Karpas-422 (cell line): ENCODE data around the gene CLEC10A. TPM values are rescaled to one million over a fixed set of nuclear protein-coding genes. Genes with fewer than 3 reads are reported as not detected.
"Not testable (repeated sequence)": the region's sequence is repeated elsewhere in the genome, so short reads cannot be mapped to it uniquely, and the experiment has no call there.

Experiments
- DNase-seq: peaks from one replicate; pipeline ENCODE4 v3.0.0-alpha.2; 2015
- H2AFZ ChIP-seq: fragments of 200-600 bp; sonication (generic); 2 replicates; pipeline ENCODE4 v1.6.1; 2014; ENCODE audit warnings: antibody characterized with exemption, low read length, mixed read lengths
- H3K27ac ChIP-seq: fragments of 200-600 bp; sonication (generic); 2 replicates; pipeline ENCODE4 v1.5.1; 2014; ENCODE audit warnings: mild to moderate bottlenecking, low read length, moderate library complexity
- H3K27me3 ChIP-seq: fragments of 200-600 bp; sonication (generic); 2 replicates; pipeline ENCODE4 v1.6.1; 2014; ENCODE audit warnings: low read length, mixed read lengths
- H3K36me3 ChIP-seq: fragments of 200-600 bp; sonication (generic); 2 replicates; pipeline ENCODE4 v1.6.1; 2014; ENCODE audit warnings: low read length, mixed read lengths; ENCODE audit not compliant: insufficient read depth
- H3K4me1 ChIP-seq: fragments of 200-600 bp; sonication (generic); 2 replicates; pipeline ENCODE4 v1.6.1; 2014; ENCODE audit warnings: mild to moderate bottlenecking, low read length, mixed read lengths
- H3K4me2 ChIP-seq: fragments of 200-600 bp; sonication (generic); 2 replicates; pipeline ENCODE4 v1.6.1; 2014; ENCODE audit warnings: low read length, low read depth, mild to moderate bottlenecking; ENCODE audit not compliant: poor library complexity, severe bottlenecking
- H3K4me3 ChIP-seq: fragments of 200-600 bp; sonication (generic); 2 replicates; pipeline ENCODE4 v1.5.1; 2014; ENCODE audit warnings: mild to moderate bottlenecking, antibody characterized with exemption, low read length, mixed read lengths
- H3K79me2 ChIP-seq: fragments of 200-600 bp; sonication (generic); 2 replicates; pipeline ENCODE4 v1.6.1; 2014; ENCODE audit warnings: mild to moderate bottlenecking, low read length, mixed read lengths
- H3K9ac ChIP-seq: fragments of 200-600 bp; sonication (generic); 2 replicates; pipeline ENCODE4 v1.6.0; 2014; ENCODE audit warnings: low read length
- H3K9me2 ChIP-seq: fragments of 200-600 bp; sonication (generic), shearing (Covaris generic); replicated peaks from 2 replicates; pipeline ENCODE4 v1.6.0; 2014; ENCODE audit warnings: mild to moderate bottlenecking, low read length, moderate library complexity; ENCODE audit not compliant: insufficient read depth
- H3K9me3 ChIP-seq: fragments of 300-700, 200-600 bp; sonication (generic); 2 replicates; pipeline ENCODE4 v1.6.1; 2014; ENCODE audit warnings: low read length, mixed read lengths
- H4K20me1 ChIP-seq: fragments of 200-600 bp; sonication (generic); 2 replicates; pipeline ENCODE4 v1.6.1; 2014; ENCODE audit warnings: mild to moderate bottlenecking, antibody characterized with exemption, low read length, low read depth; ENCODE audit not compliant: insufficient read depth
- total RNA-seq: library from RNA; depleted of rRNA; stranded (reverse); fragments of >200 nt; shearing (Covaris generic); gene quantifications from 2 replicates; pipeline ENCODE4 v1.2.3, GENCODE V29; 2014; ENCODE audit warnings: low replicate concordance; rRNA removed

Gene CLEC10A
- not detected in 2 replicates for total RNA-seq

GRCh38 chr17:7079581-7080455, at the start of gene CLEC10A:
Gene CLEC10A (minus strand): TSS chr17:7080251. CDS start chr17:7078812, 1,439 bp downstream.
- no peak within 1 kb of the TSS for H2AFZ ChIP-seq

DNA sequence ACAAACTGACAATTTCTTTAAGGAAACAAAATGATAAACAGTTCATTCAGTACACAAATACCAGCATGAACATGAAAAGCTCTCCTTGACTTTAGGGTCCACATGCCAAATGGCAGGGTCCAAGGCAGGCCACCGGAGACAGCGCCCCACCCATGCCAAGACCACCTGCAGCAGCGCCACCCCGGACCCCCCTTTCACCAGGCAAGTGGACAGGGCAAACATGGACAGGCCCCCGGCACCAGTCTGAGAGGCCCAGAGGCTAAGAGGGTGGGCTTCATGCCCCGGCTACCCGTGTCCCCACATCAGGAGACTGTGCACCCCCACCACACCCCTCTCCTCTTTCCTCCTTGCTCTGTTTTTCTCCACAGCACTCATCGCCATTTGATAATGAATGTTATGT, 49.3 kb upstream of the CLEC10A start:
- no peak for DNase-seq
- Histone ChIP-seq H2AFZ (no peak overlapping the region), H3K36me3 (no peaks in the 10 kb centered on the region), H3K9me3 (no peaks in the 10 kb centered on the region), H3K4me2 (no peak overlapping the region), H3K27me3 (no peaks in the 10 kb centered on the region), H3K9ac (no peak overlapping the region), H3K4me1 (no peaks in the 10 kb centered on the region), H4K20me1 (no peaks in the 10 kb centered on the region), H3K79me2 (no peaks in the 10 kb centered on the region), H3K9me2 (no peaks in the 10 kb centered on the region), H3K27ac (no peak overlapping the region), H3K4me3 (no peak overlapping the region)

More at GRCh38 chr17:7079581-7080455, at the start of gene CLEC10A:
- no peak within 1 kb of the TSS for H3K9ac ChIP-seq
- no peaks in the 10 kb centered on the region for H3K79me2 ChIP-seq
- no peaks in the 10 kb centered on the region for H3K9me3 ChIP-seq
- H3K27me3 ChIP-seq = no peaks in the 10 kb centered on the region
- no peak within 1 kb of the TSS for H3K4me2 ChIP-seq
- H3K4me3 ChIP-seq = no peak within 1 kb of the TSS
- H3K9me2 ChIP-seq = no peaks in the 10 kb centered on the region
- no peaks in the 10 kb centered on the region for H3K36me3 ChIP-seq
- H3K27ac ChIP-seq = no peak within 1 kb of the TSS
- DNase-seq = no peak
- H4K20me1 ChIP-seq = no peaks in the 10 kb centered on the region
- H3K4me1 ChIP-seq = no peaks in the 10 kb centered on the region

- DNase-seq = no peak
- Histone ChIP-seq H3K4me3 (no peak overlapping the region), H3K36me3 (no peaks in the 10 kb centered on the region)
These were observed 48.1 kb upstream of the CLEC10A start for GRCh38 chr17:7128160-7128559.

GRCh38 chr17:7127501-7127900, 47.5 kb upstream of the CLEC10A start:
- not testable (repeated sequence) for H3K36me3 ChIP-seq, H2AFZ ChIP-seq, H3K27ac ChIP-seq, H3K9me2 ChIP-seq, H3K4me1 ChIP-seq, H3K79me2 ChIP-seq, H3K4me3 ChIP-seq, H3K27me3 ChIP-seq, H3K4me2 ChIP-seq, H4K20me1 ChIP-seq, DNase-seq, H3K9ac ChIP-seq, H3K9me3 ChIP-seq

More at GRCh38 chr17:7128160-7128559, 48.1 kb upstream of the CLEC10A start:
- H3K27ac ChIP-seq = no peak overlapping the region
- no peaks in the 10 kb centered on the region for H3K27me3 ChIP-seq
- H3K79me2 ChIP-seq = no peaks in the 10 kb centered on the region
- H3K9ac ChIP-seq = no peak overlapping the region
- no peaks in the 10 kb centered on the region for H3K9me3 ChIP-seq
- no peaks in the 10 kb centered on the region for H4K20me1 ChIP-seq
- no peak overlapping the region for H3K4me2 ChIP-seq
- H2AFZ ChIP-seq = no peak overlapping the region
- no peaks in the 10 kb centered on the region for H3K4me1 ChIP-seq
- H3K9me2 ChIP-seq = no peaks in the 10 kb centered on the region

GRCh38 chr17:7126386-7126785, 46.3 kb upstream of the CLEC10A start:
- not testable (repeated sequence) for H3K27ac ChIP-seq, H3K36me3 ChIP-seq, H3K4me3 ChIP-seq, H3K4me1 ChIP-seq, H3K4me2 ChIP-seq, H3K9me3 ChIP-seq, DNase-seq, H2AFZ ChIP-seq, H3K27me3 ChIP-seq, H4K20me1 ChIP-seq, H3K9me2 ChIP-seq, H3K9ac ChIP-seq, H3K79me2 ChIP-seq

GRCh38 chr17:7124923-7125322, 44.9 kb upstream of the CLEC10A start:
- Histone ChIP-seq H3K9ac (no peak overlapping the region), H3K4me1 (no peaks in the 10 kb centered on the region), H3K4me3 (no peak overlapping the region), H3K27ac (no peak overlapping the region), H2AFZ (no peak overlapping the region), H3K9me2 (no peaks in the 10 kb centered on the region), H4K20me1 (no peaks in the 10 kb centered on the region), H3K36me3 (no peaks in the 10 kb centered on the region), H3K79me2 (no peaks in the 10 kb centered on the region), H3K27me3 (no peaks in the 10 kb centered on the region), H3K4me2 (no peak overlapping the region), H3K9me3 (no peaks in the 10 kb centered on the region)
- no peak for DNase-seq

GRCh38 chr17:7123844-7124243, 43.8 kb upstream of the CLEC10A start:
- H3K9me3 ChIP-seq = no peaks in the 10 kb centered on the region
- DNase-seq = no peak
- no peaks in the 10 kb centered on the region for H3K27me3 ChIP-seq
- no peak overlapping the region for H2AFZ ChIP-seq
- no peak overlapping the region for H3K4me3 ChIP-seq
- H3K36me3 ChIP-seq = no peaks in the 10 kb centered on the region
- no peaks in the 10 kb centered on the region for H3K79me2 ChIP-seq
- no peaks in the 10 kb centered on the region for H4K20me1 ChIP-seq
- no peak overlapping the region for H3K4me2 ChIP-seq
- no peak overlapping the region for H3K27ac ChIP-seq
- no peak overlapping the region for H3K9ac ChIP-seq
- no peaks in the 10 kb centered on the region for H3K9me2 ChIP-seq
- no peaks in the 10 kb centered on the region for H3K4me1 ChIP-seq

DNA sequence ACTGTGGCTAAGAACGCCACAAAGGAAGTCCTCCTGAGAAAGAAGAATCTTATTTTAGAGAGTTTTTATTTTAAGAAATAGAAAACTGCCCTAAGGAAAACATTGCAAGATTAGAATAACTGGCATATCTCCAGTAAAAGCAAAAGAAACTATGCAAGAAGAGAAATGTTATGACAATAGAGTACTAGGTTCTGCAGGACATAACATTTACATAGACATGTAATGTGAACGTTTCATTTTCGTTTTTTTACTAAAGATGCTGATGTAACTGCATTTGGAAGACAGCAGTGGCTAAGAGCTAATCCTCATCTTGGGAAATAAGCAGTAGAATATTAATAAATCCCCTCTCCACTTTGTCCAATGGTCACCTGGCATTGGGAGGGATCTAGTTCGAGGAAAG, 42.3 kb upstream of the CLEC10A start:
- H4K20me1 ChIP-seq = no peaks in the 10 kb centered on the region
- H3K36me3 ChIP-seq = no peaks in the 10 kb centered on the region
- no peak overlapping the region for H3K27ac ChIP-seq
- H3K9me2 ChIP-seq = no peaks in the 10 kb centered on the region
- no peaks in the 10 kb centered on the region for H3K27me3 ChIP-seq
- H3K9me3 ChIP-seq = no peaks in the 10 kb centered on the region
- H3K79me2 ChIP-seq = no peaks in the 10 kb centered on the region
- no peak overlapping the region for H3K4me3 ChIP-seq
- no peak overlapping the region for H2AFZ ChIP-seq
- no peak for DNase-seq
- no peaks in the 10 kb centered on the region for H3K4me1 ChIP-seq
- H3K4me2 ChIP-seq = no peak overlapping the region
- H3K9ac ChIP-seq = no peak overlapping the region
